HL-60 (cell line): ENCODE results near the gene ARHGEF37.

Experiments used
- CTCF ChIP-seq: IDR thresholded peaks from one replicate; pipeline ENCODE4 v1.5.1; 2011; ENCODE audit warnings: low read length, control low read depth, inconsistent platforms; ENCODE audit not compliant: insufficient read depth
- GABPA ChIP-seq: IDR thresholded peaks from 2 replicates; pipeline ENCODE4 v1.6.1; 2012; ENCODE audit warnings: low read depth
- POLR2AphosphoS5 ChIP-seq: IDR thresholded peaks from 2 replicates; pipeline ENCODE4 v1.6.1; 2012; ENCODE audit warnings: low read depth
- SPI1 ChIP-seq: IDR thresholded peaks from 2 replicates; pipeline ENCODE4 v1.6.1; 2012; ENCODE audit warnings: low read depth, mild to moderate bottlenecking, borderline replicate concordance
- TF ChIP-seq, protein P1 (sequence below): IDR thresholded peaks from 2 replicates; pipeline ENCODE4 v1.6.1; 2012; ENCODE audit warnings: low read depth; ENCODE audit not compliant: insufficient replicate concordance

DNA sequence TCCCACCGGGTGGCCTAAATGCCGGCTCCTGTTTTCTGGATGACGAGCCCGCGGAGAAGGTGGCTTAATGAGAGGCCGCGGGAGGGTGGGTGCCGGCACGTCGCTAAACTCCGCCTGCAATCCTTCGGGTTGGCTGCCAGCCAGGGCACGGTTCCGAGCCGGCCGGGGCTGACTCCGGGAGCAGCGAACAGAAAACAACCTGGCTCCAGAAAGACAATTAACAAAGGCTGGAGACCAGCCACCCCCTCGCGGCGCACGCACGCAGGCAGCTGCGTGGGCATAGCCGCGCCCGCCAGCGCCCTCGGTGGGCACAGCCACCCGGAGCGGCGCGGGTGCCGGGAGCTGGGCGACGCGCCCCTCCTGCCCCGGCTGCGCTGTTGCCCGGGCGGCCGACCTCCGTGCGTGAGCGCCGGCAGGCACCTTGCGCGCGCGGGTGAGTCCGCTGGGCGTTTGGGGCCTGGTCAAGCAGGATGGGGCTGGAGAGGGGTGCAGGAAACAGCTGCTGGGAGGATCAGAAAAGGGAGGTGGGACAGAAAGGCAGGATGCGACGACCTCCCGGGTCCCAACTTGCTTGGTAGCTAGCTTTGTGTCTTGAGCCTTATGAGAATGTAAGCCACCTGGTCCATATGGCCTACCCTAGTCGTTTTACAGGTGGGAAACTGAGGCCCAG, at the start of gene ARHGEF37:
- TF ChIP-seq CTCF (no peak), GABPA (no peak), POLR2AphosphoS5 (no peak), SPI1 (no peak)
- TF ChIP-seq, protein P1, sequence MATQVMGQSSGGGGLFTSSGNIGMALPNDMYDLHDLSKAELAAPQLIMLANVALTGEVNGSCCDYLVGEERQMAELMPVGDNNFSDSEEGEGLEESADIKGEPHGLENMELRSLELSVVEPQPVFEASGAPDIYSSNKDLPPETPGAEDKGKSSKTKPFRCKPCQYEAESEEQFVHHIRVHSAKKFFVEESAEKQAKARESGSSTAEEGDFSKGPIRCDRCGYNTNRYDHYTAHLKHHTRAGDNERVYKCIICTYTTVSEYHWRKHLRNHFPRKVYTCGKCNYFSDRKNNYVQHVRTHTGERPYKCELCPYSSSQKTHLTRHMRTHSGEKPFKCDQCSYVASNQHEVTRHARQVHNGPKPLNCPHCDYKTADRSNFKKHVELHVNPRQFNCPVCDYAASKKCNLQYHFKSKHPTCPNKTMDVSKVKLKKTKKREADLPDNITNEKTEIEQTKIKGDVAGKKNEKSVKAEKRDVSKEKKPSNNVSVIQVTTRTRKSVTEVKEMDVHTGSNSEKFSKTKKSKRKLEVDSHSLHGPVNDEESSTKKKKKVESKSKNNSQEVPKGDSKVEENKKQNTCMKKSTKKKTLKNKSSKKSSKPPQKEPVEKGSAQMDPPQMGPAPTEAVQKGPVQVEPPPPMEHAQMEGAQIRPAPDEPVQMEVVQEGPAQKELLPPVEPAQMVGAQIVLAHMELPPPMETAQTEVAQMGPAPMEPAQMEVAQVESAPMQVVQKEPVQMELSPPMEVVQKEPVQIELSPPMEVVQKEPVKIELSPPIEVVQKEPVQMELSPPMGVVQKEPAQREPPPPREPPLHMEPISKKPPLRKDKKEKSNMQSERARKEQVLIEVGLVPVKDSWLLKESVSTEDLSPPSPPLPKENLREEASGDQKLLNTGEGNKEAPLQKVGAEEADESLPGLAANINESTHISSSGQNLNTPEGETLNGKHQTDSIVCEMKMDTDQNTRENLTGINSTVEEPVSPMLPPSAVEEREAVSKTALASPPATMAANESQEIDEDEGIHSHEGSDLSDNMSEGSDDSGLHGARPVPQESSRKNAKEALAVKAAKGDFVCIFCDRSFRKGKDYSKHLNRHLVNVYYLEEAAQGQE: no peak
